Mesendoderm (in vitro differentiated cells): ENCODE data around the gene MED27.

Source experiments
- DNase-seq: peaks from one replicate; pipeline ENCODE4 v3.0.0; 2013
- H2AK5ac ChIP-seq: 2 replicates; pipeline ENCODE4 v1.6.1; 2013; ENCODE audit warnings: low read length, inconsistent platforms
- H2BK120ac ChIP-seq: 2 replicates; pipeline ENCODE4 v1.6.1; 2013; ENCODE audit warnings: low read depth, mild to moderate bottlenecking, low read length, moderate library complexity, mixed read lengths
- H2BK15ac ChIP-seq: replicated peaks from 2 replicates; pipeline ENCODE4 v1.6.1; 2013; ENCODE audit warnings: low read depth, mild to moderate bottlenecking, moderate library complexity
- H2BK5ac ChIP-seq: 2 replicates; pipeline ENCODE4 v1.6.1; 2013; ENCODE audit warnings: low read length, inconsistent platforms
- H3K18ac ChIP-seq: 2 replicates; pipeline ENCODE4 v1.6.1; 2013; ENCODE audit warnings: mild to moderate bottlenecking, low read length, mixed read lengths
- H3K23ac ChIP-seq: one replicate; pipeline ENCODE4 v1.6.1; 2013; ENCODE audit warnings: low read length
- H3K27ac ChIP-seq: 2 replicates; pipeline ENCODE4 v1.5.1; 2013; ENCODE audit warnings: low read depth, mild to moderate bottlenecking, inconsistent platforms, low read length, moderate library complexity
- H3K27me3 ChIP-seq: 2 replicates; pipeline ENCODE4 v1.6.1; 2013; ENCODE audit warnings: low read length, control low read depth, mild to moderate bottlenecking, inconsistent platforms; ENCODE audit not compliant: insufficient read depth, poor library complexity
- H3K36me3 ChIP-seq: 2 replicates; pipeline ENCODE4 v1.6.1; 2013; ENCODE audit warnings: low read length, inconsistent platforms; ENCODE audit not compliant: control insufficient read depth, insufficient read depth
- H3K4ac ChIP-seq: one replicate; pipeline ENCODE4 v1.6.1; 2013; ENCODE audit warnings: low read depth, mild to moderate bottlenecking, low read length, moderate library complexity
- H3K4me1 ChIP-seq: 2 replicates; pipeline ENCODE4 v1.6.1; 2013; ENCODE audit warnings: low read depth, low read length, inconsistent platforms; ENCODE audit not compliant: control insufficient read depth
- H3K4me2 ChIP-seq: 2 replicates; pipeline ENCODE4 v1.6.1; 2013; ENCODE audit warnings: low read length
- H3K4me3 ChIP-seq: 2 replicates; pipeline ENCODE4 v1.5.1; 2013; ENCODE audit warnings: mild to moderate bottlenecking, low read length
- H3K56ac ChIP-seq: one replicate; pipeline ENCODE4 v1.6.1; 2013; ENCODE audit warnings: low read length
- H3K79me1 ChIP-seq: 2 replicates; pipeline ENCODE4 v1.6.1; 2013; ENCODE audit warnings: low read length, inconsistent platforms
- H3K79me2 ChIP-seq: 2 replicates; pipeline ENCODE4 v1.6.1; 2013; ENCODE audit warnings: mild to moderate bottlenecking, low read length; ENCODE audit not compliant: control insufficient read depth, insufficient read depth
- H3K9ac ChIP-seq: 2 replicates; pipeline ENCODE4 v1.6.1; 2013; ENCODE audit warnings: low read length, inconsistent platforms
- H4K5ac ChIP-seq: one replicate; pipeline ENCODE4 v1.6.1; 2013; ENCODE audit warnings: low read length
- H4K8ac ChIP-seq: one replicate; pipeline ENCODE4 v1.6.1; 2013; ENCODE audit warnings: low read depth, mild to moderate bottlenecking, control low read depth, low read length, moderate library complexity
- whole genome bisulfite sequencing: extraction: QIAGEN DNeasy Blood & Tissue Kit; methylation state at CpG from one replicate; pipeline ENCODE4 v1.1.7; 2013; ENCODE audit warnings: low lambda C conversion rate, missing lambda C conversion rate; ENCODE audit not compliant: insufficient coverage; ENCODE audit errors: extremely low coverage; 5-methylcytosine and 5-hydroxymethylcytosine counted together

MED27 gene

GRCh38 chr9:131963072-131964030 is 116.3 kb downstream of the MED27 start:
- Histone ChIP-seq H3K9ac (no peak overlapping the region), H4K5ac (no peak overlapping the region), H2BK5ac (no peak overlapping the region), H3K36me3 (no peaks in the 10 kb centered on the region), H3K27me3 (no peaks in the 10 kb centered on the region), H3K4me3 (no peak overlapping the region), H3K4me2 (no peak overlapping the region), H3K4me1 (no peaks in the 10 kb centered on the region), H3K79me1 (no peaks in the 10 kb centered on the region), H2AK5ac (no peak overlapping the region), H3K4ac (no peak overlapping the region), H3K79me2 (no peaks in the 10 kb centered on the region), H3K56ac (no peak overlapping the region), H4K8ac (no peak overlapping the region), H2BK15ac (no peak overlapping the region), H2BK120ac (no peak overlapping the region), H3K27ac (no peak overlapping the region), H3K23ac (no peak overlapping the region), H3K18ac (no peak overlapping the region)
- WGBS, result no CpG with 5 or more reads among the region's 12 CpGs
- no peak for DNase-seq

GRCh38 chr9:131961496-131961880 is 118.2 kb downstream of the MED27 start:
- Histone ChIP-seq H3K79me2 (no peaks in the 10 kb centered on the region), H3K27ac (no peak overlapping the region), H3K4me2 (no peak overlapping the region), H2AK5ac (no peak overlapping the region), H3K4me1 (no peaks in the 10 kb centered on the region), H3K56ac (no peak overlapping the region), H2BK5ac (no peak overlapping the region), H2BK15ac (no peak overlapping the region), H3K4ac (no peak overlapping the region), H4K8ac (no peak overlapping the region), H3K27me3 (no peaks in the 10 kb centered on the region), H4K5ac (no peak overlapping the region), H3K9ac (no peak overlapping the region), H3K4me3 (no peak overlapping the region), H2BK120ac (no peak overlapping the region), H3K18ac (no peak overlapping the region), H3K79me1 (no peaks in the 10 kb centered on the region), H3K36me3 (no peaks in the 10 kb centered on the region), H3K23ac (no peak overlapping the region)
- DNase-seq, result no peak
- WGBS, result no CpG with 5 or more reads among the region's 6 CpGs

- Histone ChIP-seq H3K4ac (no peak overlapping the region), H3K79me2 (no peaks in the 10 kb centered on the region), H3K27me3 (no peaks in the 10 kb centered on the region), H3K36me3 (no peaks in the 10 kb centered on the region), H4K5ac (no peak overlapping the region), H2BK5ac (no peak overlapping the region), H2BK120ac (no peak overlapping the region), H3K56ac (no peak overlapping the region), H3K4me2 (no peak overlapping the region), H2BK15ac (no peak overlapping the region), H3K4me3 (no peak overlapping the region), H3K23ac (no peak overlapping the region), H3K9ac (no peak overlapping the region), H3K4me1 (no peaks in the 10 kb centered on the region), H3K18ac (no peak overlapping the region), H3K27ac (no peak overlapping the region), H2AK5ac (no peak overlapping the region), H4K8ac (no peak overlapping the region), H3K79me1 (no peaks in the 10 kb centered on the region)
- WGBS, result no CpG with 5 or more reads among the region's 12 CpGs
- no peak for DNase-seq
These were observed 118.7 kb downstream of the MED27 start for GRCh38 chr9:131960851-131961495.

GRCh38 chr9:131960311-131960710 is 119.4 kb downstream of the MED27 start:
- Histone ChIP-seq H3K23ac (no peak overlapping the region), H3K27ac (no peak overlapping the region), H3K27me3 (no peaks in the 10 kb centered on the region), H4K8ac (no peak overlapping the region), H3K79me1 (no peaks in the 10 kb centered on the region), H3K36me3 (no peaks in the 10 kb centered on the region), H3K9ac (no peak overlapping the region), H2BK120ac (no peak overlapping the region), H3K4ac (no peak overlapping the region), H3K18ac (no peak overlapping the region), H2BK5ac (no peak overlapping the region), H2BK15ac (no peak overlapping the region), H4K5ac (no peak overlapping the region), H3K4me1 (no peaks in the 10 kb centered on the region), H3K4me3 (no peak overlapping the region), H3K56ac (no peak overlapping the region), H3K79me2 (no peaks in the 10 kb centered on the region), H3K4me2 (no peak overlapping the region), H2AK5ac (no peak overlapping the region)
- WGBS, result no CpG with 5 or more reads among the region's 9 CpGs
- no peak for DNase-seq

GRCh38 chr9:131959887-131960286 is 119.8 kb downstream of the MED27 start:
- Histone ChIP-seq H3K27ac (no peak overlapping the region), H2BK15ac (no peak overlapping the region), H3K4me1 (no peaks in the 10 kb centered on the region), H3K56ac (no peak overlapping the region), H3K79me1 (no peaks in the 10 kb centered on the region), H3K36me3 (no peaks in the 10 kb centered on the region), H4K5ac (no peak overlapping the region), H4K8ac (no peak overlapping the region), H3K18ac (no peak overlapping the region), H3K4me3 (no peak overlapping the region), H2AK5ac (no peak overlapping the region), H3K4me2 (no peak overlapping the region), H3K79me2 (no peaks in the 10 kb centered on the region), H3K23ac (no peak overlapping the region), H2BK5ac (no peak overlapping the region), H3K9ac (no peak overlapping the region), H3K27me3 (no peaks in the 10 kb centered on the region), H3K4ac (no peak overlapping the region), H2BK120ac (no peak overlapping the region)
- WGBS, result no CpG with 5 or more reads among the region's 2 CpGs
- DNase-seq, result no peak
